ENCODE measurements around the gene NRXN3.

NRXN3 gene

DNA sequence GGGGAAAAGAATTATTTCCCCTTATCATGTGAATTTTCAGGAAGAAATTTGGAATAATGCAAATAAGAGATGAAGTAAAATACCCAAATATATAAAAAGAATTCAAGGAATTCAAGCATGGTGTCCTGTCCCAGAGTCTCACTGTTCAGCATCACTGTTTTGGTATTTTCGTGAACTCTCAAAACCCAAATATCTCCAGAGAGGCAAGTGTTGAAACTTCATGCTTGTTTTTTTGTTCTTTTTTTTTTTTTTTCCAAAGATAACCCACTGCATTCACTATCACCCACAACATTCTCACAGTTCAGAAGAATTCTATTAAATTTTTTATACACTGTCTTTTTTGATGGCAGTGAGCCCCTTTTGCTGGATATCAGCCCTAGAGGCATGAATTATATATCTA lies 1686.2 kb downstream of the NRXN3 start:
- no peak for DNase-seq (ENCODE audit: low read depth in 3 of 3)

GRCh38 chr14:79861111-79861510 lies 1690.9 kb downstream of the NRXN3 start:
- DNase-seq (ENCODE audit: low read depth in 3 of 3): no peak

DNA sequence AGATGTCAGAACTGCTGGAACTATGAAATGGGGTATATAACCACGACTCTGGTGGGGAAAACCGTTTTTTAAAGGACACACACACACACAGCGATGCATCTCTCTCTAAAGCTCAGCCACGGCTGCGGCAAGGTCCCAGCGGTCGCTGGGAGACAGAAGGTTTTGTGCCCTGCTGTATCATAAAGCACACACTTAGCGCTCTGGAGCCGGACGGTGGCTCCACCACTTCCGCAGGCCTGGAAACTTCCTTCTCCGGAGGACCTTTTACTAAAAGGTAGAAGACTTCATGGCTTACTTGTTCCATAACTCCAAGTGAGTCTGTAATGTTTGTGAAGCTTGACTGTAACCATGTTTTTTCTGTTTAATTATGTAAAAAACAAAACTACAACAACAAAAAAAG lies 1691.9 kb downstream of the NRXN3 start:
- no peak for DNase-seq (ENCODE audit: low read depth in 3 of 3)

DNA sequence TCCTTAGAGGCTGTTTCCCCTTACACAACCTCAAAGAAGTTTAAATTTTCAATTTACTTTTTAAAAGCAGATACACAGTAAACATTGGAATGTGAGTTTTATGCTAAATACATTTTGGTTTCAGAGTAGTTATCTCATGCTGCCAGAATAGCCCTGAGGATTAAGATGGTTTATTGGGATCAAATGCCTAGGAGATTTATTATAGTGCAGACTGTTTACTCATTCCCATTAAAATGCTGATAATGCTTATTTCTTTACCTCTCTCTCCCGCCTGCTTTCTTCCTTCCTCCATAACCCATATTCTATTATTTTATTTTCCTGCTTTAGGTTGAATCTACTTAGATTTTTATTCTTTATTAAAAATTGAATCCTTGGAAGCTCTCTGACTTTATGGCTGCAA lies 1701.0 kb downstream of the NRXN3 start:
- no peak for DNase-seq (ENCODE audit: low read depth in 3 of 3)

- no peak for DNase-seq (ENCODE audit: low read depth in 3 of 3)
Observed at GRCh38 chr14:79878229-79878628, 1708.1 kb downstream of the NRXN3 start.

DNA sequence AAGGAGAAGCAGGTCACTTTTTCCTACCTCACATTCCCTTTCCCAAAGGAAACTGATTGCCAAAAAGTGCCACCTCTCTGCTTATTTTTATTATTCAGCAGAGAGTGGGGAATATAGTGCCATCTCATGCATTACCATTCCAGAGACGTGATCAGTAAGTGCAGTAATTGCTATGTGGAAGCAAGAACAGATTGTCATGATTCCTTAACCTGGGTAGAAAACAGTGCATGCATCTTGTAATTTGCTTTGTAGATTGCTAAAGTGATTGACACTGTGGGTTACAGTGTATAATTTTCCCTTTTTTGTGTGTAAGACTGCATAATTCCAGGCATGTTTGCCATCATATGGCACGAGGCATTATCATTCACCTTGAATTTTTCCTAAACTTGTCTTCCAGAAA lies 1708.6 kb downstream of the NRXN3 start:
- DNase-seq (ENCODE audit: low read depth in 3 of 3): no peak

GRCh38 chr14:79881299-79881698 lies 1711.1 kb downstream of the NRXN3 start:
- DNase-seq (ENCODE audit: low read depth in 3 of 3): no peak

- no peak for DNase-seq (ENCODE audit: low read depth in 3 of 3)
Observed at GRCh38 chr14:79890527-79890926, 1720.4 kb downstream of the NRXN3 start.

DNA sequence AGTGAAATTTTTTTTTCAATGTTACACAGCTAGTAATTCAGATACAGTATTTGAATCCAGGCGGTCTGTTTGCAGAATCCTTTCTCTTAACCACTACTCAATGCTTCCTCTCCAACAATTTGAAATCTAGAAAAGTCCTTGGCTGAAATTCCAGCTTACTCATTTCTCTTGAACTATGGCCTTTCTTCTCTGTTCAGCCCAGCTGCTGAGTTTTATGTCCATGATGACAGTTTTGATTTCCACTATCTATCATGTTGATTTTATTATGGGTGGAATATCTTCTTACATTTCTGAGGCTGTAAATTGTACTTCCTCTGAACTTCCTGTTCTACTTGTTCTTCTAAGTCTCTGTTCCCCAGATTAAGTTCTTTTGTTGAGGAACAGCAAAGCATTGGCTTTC lies 1725.8 kb downstream of the NRXN3 start:
- no peak for DNase-seq (ENCODE audit: low read depth in 3 of 3)

- no peak for DNase-seq (ENCODE audit: low read depth in 3 of 3)
Observed at GRCh38 chr14:79899610-79900009, 1729.4 kb downstream of the NRXN3 start.

DNA sequence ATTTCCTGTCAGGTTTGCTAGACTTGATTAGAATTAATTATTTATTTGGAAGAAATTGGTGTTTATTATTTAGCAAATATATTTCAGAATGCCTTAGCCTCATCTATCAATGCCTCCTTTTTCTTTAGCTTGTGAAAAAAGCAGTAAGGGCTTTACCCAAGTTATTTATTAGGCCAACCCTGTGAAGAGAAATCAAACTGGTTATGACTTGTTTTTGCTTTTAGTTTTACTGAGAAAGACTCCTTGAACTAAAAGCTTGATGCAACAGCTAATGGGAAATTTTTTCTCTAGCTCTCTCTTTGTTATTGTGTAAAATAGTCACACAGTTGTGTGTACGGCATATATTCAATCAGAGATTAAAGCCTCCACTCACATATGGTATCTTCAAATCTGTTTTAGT lies 1734.3 kb downstream of the NRXN3 start:
- DNase-seq (ENCODE audit: low read depth in 3 of 3): no peak

DNA sequence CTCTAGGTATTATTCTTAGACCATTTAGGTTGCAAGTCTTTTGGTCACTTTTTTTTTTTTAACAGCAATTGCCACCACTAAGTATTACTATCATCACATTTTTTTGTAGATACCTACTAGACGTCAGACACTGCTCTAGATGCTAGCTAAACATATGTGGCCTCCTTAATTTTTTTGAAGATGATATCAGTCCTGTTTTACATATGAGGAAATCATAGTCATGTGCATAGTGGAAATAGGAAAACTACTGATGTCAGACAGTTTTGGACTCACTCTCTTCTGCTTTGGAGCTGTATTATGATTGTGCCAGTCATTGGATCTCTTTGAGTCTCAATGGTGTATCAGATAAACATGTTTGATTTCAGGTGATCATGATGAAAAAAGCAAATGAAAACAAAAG lies 1736.8 kb downstream of the NRXN3 start:
- DNase-seq (ENCODE audit: low read depth in 3 of 3): no peak

DNA sequence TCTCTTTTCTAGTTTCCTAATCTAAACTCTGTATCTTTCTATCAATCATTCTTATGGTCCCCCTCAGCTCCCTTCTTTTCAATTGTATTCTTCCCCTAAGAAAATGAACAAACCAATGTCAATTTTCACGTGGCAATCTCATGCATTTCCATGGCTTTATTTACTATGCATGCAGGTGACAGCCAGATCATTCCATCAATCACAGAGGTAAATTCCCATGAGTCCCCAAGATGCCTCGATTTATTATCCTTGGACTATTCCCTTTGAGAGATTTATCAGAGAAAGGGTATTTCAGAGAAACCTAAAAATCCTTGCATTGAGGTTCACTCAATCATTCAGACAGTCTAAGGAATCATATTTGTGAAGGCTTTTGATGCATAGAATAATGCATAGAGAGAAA lies 1739.9 kb downstream of the NRXN3 start:
- DNase-seq (ENCODE audit: low read depth in 3 of 3): no peak

DNA sequence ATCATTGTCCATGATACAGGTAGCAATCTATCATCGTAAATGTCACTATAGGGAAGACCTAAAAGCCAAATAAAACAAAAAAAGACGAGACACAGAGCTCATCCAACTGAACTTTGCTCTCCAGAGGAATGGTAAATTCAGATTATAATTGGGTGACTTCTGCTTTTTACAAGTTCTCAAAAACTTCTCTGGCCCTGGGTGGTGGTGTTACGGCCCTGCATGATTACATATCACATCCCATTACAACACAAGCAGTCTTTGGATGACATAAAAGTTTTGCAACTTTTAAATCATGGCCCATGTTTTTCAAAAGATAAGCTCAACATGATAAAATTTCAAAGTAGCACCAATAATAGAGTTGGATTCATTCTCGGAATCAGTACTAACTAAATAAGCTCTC lies 1741.6 kb downstream of the NRXN3 start:
- no peak for DNase-seq (ENCODE audit: low read depth in 3 of 3)

GRCh38 chr14:79914595-79914994 lies 1744.4 kb downstream of the NRXN3 start:
- no peak for DNase-seq (ENCODE audit: low read depth in 3 of 3)

DNA sequence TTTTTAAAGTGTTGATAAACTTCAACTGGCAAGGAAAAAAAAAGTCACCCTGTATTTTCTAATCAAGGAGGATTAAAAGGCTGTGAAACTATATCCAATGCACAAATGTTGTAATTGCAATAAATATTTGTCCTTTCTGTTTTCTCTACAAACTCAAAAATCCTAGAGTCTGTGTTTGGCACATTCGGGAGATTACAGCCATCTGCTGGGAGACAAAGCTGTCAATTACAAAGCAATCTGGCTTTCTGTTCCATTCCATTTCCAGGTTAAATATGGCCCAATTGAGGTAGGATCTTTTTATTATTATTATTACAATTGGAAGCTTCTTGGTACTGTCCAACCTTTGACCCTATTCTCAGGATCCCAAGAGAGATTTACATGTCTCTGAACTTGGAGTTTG lies 1745.2 kb downstream of the NRXN3 start:
- DNase-seq (ENCODE audit: low read depth in 3 of 3): no peak

DNA sequence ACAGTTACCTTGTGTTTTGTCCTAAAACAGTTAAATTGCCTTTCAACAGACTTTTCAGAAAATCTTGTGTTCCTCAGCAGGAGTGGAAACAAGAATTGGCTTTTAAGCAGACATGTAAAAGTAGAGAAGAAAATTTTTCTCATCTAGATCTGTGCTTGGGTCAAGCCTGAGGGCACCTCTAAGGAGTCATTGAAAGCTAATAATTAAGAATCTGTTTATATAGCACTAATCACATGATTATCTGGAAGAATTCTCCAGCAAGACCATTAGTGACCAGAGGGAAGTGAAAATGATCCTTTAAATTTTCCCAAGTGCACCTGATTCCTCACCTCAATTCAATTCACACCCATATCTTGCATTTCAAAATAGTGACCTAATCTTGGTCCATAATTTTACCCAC lies 1746.1 kb downstream of the NRXN3 start:
- no peak for DNase-seq (ENCODE audit: low read depth in 3 of 3)

DNA sequence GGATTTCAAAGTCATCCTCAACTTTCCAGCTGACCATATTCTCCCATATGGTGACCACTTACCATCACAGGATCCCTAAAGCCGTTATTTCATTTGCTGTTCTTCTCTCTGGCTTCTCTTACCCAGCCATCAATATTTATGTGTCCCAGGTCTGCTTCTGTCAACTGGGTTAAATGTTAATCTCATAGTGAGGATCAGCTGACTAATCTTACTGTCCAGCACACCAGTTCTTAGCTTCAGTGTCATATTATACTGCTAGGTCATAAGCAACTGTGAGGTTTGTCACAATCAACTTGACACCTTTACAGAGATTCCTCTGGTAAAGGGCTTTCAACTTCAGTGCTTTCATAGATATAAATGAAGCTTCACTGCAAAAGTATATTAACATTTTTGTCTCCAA lies 1746.7 kb downstream of the NRXN3 start:
- DNase-seq (ENCODE audit: low read depth in 3 of 3): no peak
